Loucy (cell line): ENCODE results near the gene PODN.

Experiments
- H2AFZ ChIP-seq: fragments of 200-600 bp; sonication (generic); 2 replicates; pipeline ENCODE4 v1.6.0; 2016; ENCODE audit warnings: antibody characterized with exemption, mild to moderate bottlenecking, low read length, moderate library complexity
- H3F3A ChIP-seq: fragments of 200-600 bp; 2 replicates; pipeline ENCODE4 v1.6.0; 2016; ENCODE audit warnings: antibody characterized with exemption, low read depth, mild to moderate bottlenecking
- H3K27me3 ChIP-seq: fragments of 200-600 bp; sonication (generic); 2 replicates; pipeline ENCODE4 v1.6.1; 2014; ENCODE audit warnings: low read length, mild to moderate bottlenecking; ENCODE audit not compliant: insufficient read depth, poor library complexity, severe bottlenecking
- H3K36me3 ChIP-seq: fragments of 200-600 bp; sonication (generic); 2 replicates; pipeline ENCODE4 v1.6.1; 2016; ENCODE audit warnings: low read length; ENCODE audit not compliant: insufficient read depth
- H3K4me1 ChIP-seq: fragments of 200-600 bp; sonication (generic); 2 replicates; pipeline ENCODE4 v1.5.1; 2014; ENCODE audit warnings: low read length, mild to moderate bottlenecking; ENCODE audit not compliant: insufficient read depth, poor library complexity, severe bottlenecking
- H3K4me2 ChIP-seq: fragments of 200-600 bp; sonication (generic); 2 replicates; pipeline ENCODE4 v1.6.0; 2014; ENCODE audit warnings: antibody characterized with exemption, low read length, low read depth, mild to moderate bottlenecking; ENCODE audit not compliant: poor library complexity, severe bottlenecking
- H3K4me3 ChIP-seq: fragments of 200-600 bp; sonication (generic); 2 replicates; pipeline ENCODE4 v1.5.1; 2014; ENCODE audit warnings: low read length, mild to moderate bottlenecking, mixed read lengths; ENCODE audit not compliant: poor library complexity, severe bottlenecking
- H3K79me2 ChIP-seq: fragments of 200-600 bp; sonication (generic); 2 replicates; pipeline ENCODE4 v1.6.1; 2014; ENCODE audit warnings: low read length; ENCODE audit not compliant: insufficient read depth
- H3K9ac ChIP-seq: fragments of 200-600 bp; sonication (generic); 2 replicates; pipeline ENCODE4 v1.6.0; 2014; ENCODE audit warnings: mild to moderate bottlenecking, low read depth, low read length, moderate library complexity; ENCODE audit not compliant: poor library complexity, severe bottlenecking
- H3K9me2 ChIP-seq: fragments of 200-600 bp; sonication (generic); replicated peaks from 2 replicates; pipeline ENCODE4 v1.6.1; 2016; ENCODE audit warnings: low read depth, low read length, mixed read lengths
- H3K9me3 ChIP-seq: fragments of 200-600 bp; sonication (generic); 2 replicates; pipeline ENCODE4 v1.6.1; 2014; ENCODE audit warnings: mild to moderate bottlenecking, antibody characterized with exemption, low read length, low read depth; ENCODE audit not compliant: insufficient read depth
- H4K20me1 ChIP-seq: fragments of 200-600 bp; sonication (generic); 2 replicates; pipeline ENCODE4 v1.6.0; 2014; ENCODE audit warnings: antibody characterized with exemption, low read length, mild to moderate bottlenecking; ENCODE audit not compliant: insufficient read depth, poor library complexity, severe bottlenecking
- EZH2phosphoT487 ChIP-seq: fragments of 200-600 bp; IDR thresholded peaks from 2 replicates; pipeline ENCODE4 v1.6.1; 2018; ENCODE audit warnings: antibody characterized with exemption, mild to moderate bottlenecking, moderate library complexity, borderline replicate concordance
- TF ChIP-seq, protein P1 (sequence below): fragments of 200-600 bp; sonication (generic); conservative IDR thresholded peaks from 2 replicates; pipeline ENCODE4 v1.5.1; 2014; ENCODE audit warnings: mild to moderate bottlenecking, antibody characterized with exemption, low read length

The PODN gene

DNA sequence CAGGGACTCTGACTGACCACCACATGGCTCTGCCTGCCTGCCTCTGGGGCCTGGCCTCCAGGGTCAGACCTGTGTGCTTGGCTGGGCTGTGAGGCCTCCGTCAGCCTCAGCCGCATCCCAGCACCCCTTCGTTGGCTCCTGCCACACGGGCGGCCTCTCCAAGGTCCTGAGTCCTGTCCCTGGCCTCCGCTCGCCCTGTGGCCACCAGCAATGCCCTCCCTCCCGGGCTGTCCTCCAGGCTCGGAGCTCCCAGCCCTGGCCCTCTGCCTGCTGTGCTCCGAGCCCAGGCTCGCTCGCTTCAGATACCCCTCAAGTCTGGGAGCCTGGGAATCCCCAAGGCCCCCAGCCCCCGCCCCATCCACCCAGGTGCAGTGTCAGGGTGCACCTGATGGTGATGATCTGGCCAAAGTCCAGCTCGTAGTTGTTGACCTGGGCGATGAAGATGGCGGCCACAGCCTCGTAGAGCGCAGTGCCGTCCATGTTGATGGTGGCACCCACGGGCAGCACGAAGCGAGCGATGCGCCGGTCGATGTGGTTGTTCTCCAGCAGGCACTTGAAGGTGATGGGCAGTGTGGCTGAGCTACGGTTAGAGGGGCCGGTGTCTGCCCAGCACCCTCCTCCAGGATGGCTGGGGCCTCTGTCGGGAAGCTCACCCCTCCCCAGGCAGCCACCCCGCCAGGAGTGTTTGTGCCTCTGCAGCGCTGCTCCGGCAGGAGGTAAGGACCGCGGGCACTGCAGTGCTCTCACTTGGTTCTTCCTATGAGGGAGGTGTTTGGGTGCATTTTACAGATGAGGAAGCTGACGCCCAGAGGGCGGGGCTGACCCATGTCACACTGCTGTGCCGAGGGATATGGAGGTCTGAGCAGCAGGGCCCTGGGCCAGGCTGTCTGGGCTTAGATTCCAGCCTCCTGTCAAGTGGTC, 28.5 kb downstream of the PODN start:
- Histone ChIP-seq H3K9ac (no peak overlapping the region), H3K27me3 (no peaks in the 10 kb centered on the region), H3K4me2 (no peak overlapping the region), H4K20me1 (no peaks in the 10 kb centered on the region), H3K36me3 (no peaks in the 10 kb centered on the region), H3K79me2 (no peaks in the 10 kb centered on the region), H3K9me3 (no peaks in the 10 kb centered on the region), H3K4me3 (no peak overlapping the region), H2AFZ (no peak overlapping the region), H3K9me2 (no peaks in the 10 kb centered on the region), H3K4me1 (no peaks in the 10 kb centered on the region), H3F3A (no peaks in the 10 kb centered on the region)
- no peak for TF ChIP-seq EZH2phosphoT487
- TF ChIP-seq, protein P1, sequence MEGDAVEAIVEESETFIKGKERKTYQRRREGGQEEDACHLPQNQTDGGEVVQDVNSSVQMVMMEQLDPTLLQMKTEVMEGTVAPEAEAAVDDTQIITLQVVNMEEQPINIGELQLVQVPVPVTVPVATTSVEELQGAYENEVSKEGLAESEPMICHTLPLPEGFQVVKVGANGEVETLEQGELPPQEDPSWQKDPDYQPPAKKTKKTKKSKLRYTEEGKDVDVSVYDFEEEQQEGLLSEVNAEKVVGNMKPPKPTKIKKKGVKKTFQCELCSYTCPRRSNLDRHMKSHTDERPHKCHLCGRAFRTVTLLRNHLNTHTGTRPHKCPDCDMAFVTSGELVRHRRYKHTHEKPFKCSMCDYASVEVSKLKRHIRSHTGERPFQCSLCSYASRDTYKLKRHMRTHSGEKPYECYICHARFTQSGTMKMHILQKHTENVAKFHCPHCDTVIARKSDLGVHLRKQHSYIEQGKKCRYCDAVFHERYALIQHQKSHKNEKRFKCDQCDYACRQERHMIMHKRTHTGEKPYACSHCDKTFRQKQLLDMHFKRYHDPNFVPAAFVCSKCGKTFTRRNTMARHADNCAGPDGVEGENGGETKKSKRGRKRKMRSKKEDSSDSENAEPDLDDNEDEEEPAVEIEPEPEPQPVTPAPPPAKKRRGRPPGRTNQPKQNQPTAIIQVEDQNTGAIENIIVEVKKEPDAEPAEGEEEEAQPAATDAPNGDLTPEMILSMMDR: no peak

DNA sequence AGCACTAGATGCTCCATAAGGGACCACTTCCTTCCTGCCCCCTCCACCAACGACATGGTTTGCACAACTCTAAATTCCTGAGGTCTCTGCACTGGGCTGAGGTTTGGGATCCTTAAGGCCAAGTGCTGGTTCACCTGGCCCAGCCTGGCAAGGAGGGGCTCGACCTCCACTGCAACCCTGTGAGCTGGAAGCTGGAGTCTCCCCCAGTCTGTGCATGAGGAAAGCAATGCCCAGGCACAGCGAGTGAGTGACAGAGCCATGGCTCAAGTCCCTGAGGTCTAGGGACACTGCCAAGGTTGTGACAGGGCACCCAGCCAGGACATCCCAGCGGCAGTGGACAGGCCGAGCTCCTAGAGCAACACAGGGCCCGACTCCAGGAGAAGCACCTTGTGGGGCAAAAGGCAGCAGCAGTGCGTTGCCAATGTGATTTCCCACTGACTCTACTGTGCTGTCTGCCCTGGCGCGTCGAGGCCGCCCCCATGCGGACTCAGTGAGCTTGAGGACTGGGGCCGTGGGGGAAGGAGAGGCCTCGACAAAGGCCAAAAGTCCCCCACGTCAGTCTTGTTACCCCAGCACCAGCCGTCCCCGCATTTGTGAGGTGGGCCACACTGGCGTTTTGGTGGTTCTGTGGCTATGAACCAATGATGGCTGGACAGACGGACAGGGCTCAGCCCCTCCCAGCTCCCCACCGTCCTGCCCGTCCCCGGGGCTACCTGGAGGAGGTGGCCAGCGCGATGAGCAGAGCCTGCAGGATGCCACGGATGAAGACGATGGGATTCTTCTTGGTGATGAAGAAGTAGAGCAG, 30.0 kb downstream of the PODN start:
- Histone ChIP-seq H3K9me3 (peaks cover 3% of the 10 kb centered on the region; the same call in 1 of the 2 replicates), H3K36me3 (no peaks in the 10 kb centered on the region), H3K79me2 (no peaks in the 10 kb centered on the region), H3K9me2 (no peaks in the 10 kb centered on the region), H3F3A (no peaks in the 10 kb centered on the region), H3K4me1 (no peaks in the 10 kb centered on the region), H2AFZ (no peak overlapping the region), H3K27me3 (no peaks in the 10 kb centered on the region), H3K4me3 (no peak overlapping the region), H4K20me1 (no peaks in the 10 kb centered on the region), H3K4me2 (no peak overlapping the region), H3K9ac (no peak overlapping the region)
- TF ChIP-seq, protein P1: no peak
- TF ChIP-seq EZH2phosphoT487: no peak

DNA sequence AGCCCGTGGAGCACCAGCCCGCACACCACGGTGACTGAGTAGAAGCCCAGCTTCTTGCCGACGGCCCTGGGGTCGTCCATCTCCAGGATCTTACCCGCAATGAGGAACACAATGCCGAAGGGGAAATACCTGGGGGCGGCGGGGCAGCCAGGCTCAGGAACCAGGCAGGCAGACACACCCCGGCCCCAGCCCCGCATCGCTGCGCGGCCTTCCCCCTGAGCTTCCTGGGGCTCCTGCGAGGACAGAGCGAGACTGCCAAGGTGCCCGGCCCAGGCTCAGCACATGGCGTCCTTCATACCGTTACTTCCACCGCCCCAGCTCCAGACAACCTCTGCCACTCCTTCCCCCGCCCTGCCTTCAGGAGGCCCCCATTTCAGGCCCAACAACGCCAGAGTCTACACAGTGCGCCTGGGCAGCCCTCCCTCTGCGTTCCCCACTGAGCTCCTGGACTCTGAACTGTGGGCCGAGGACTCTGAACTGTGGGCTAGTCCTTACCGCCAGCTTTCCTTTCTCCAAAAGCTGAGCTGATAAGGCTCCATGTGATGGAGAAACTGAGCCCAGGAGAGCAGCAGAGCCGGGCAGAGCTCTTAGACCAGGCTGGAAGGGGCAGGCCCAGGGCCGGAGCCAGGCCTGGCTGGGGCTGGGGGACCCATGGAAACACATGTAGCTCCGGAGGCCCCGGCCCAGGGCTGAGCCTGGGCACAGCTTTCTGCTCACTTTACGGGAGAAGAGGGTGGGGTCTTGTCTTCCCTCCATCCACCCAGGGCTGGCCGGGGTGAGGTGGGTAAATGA, 30.8 kb downstream of the PODN start:
- no peaks in the 10 kb centered on the region for H3K79me2 ChIP-seq
- H3K36me3 ChIP-seq: no peaks in the 10 kb centered on the region
- H3K4me3 ChIP-seq: no peak overlapping the region
- no peak for TF ChIP-seq EZH2phosphoT487
- TF ChIP-seq, protein P1: no peak
- H4K20me1 ChIP-seq: no peaks in the 10 kb centered on the region
- H3K4me1 ChIP-seq: no peaks in the 10 kb centered on the region
- H2AFZ ChIP-seq: no peak overlapping the region
- no peaks in the 10 kb centered on the region for H3K9me2 ChIP-seq
- H3K27me3 ChIP-seq: no peaks in the 10 kb centered on the region
- H3K4me2 ChIP-seq: no peak overlapping the region
- no peaks in the 10 kb centered on the region for H3F3A ChIP-seq
- H3K9ac ChIP-seq: no peak overlapping the region
- H3K9me3 ChIP-seq: peaks cover 11% of the 10 kb centered on the region; the same call in 1 of the 2 replicates
